GM21526 (cell line): ENCODE results near the gene XKR8.
"Not testable (repeated sequence)": the region's sequence is repeated elsewhere in the genome, so short reads cannot be mapped to it uniquely, and the experiment has no call there.

ENCODE experiments used
- ATAC-seq: cut with Tn5 transposase; IDR thresholded peaks from one replicate; pipeline ENCODE4 v1.9.1; 2021; ENCODE audit warnings: moderate library complexity; ENCODE audit not compliant: unreplicated experiment, low FRiP score

The XKR8 gene

DNA sequence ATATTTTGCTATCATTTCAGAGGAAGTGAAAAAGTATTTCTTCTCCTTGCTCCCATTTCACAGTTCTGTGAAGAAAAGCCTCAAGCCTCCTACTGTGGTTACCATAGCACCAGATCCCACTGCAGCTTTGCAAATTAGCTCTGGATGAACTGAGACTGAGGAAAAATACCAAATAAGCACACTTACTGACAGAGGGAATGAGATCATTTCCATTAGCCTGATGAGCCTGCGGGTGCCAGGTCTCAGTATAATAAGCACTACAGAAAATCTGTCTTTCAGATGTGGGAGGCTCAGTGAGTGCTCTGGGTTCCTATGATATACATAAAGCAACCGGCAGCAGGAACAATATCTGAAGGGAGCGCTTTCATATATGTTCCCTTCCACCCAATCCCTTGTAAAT, 21.4 kb downstream of the XKR8 start:
- ATAC-seq: no peak

DNA sequence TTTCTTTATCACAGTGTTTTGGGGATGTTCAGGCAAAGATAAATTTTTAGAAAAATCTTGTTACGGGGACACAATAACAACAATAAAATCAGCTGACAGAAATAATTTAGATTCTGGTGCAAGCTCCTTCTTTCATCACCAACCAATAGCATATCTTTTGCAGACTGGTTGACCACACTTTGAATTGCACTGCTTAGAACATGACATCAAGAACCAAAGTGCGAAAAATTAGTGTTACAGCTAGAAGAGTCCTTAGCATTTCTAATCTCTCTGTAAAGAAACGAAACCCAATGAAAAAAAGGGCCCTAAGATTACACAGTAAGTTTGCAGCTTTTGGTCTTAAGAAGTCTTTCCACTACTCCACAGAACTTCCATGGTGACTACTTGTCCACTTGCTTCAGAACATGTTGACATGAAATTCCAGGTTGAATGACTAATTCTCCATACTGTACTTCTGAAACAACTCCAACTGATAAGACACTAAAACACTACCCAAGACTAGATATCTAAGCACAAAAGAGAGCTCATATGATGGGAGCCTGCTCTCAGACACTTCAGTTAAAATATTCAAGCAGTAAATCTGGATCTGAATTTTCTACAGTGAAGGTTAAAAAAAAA, 31.3 kb downstream of the XKR8 start:
- ATAC-seq: no peak

DNA sequence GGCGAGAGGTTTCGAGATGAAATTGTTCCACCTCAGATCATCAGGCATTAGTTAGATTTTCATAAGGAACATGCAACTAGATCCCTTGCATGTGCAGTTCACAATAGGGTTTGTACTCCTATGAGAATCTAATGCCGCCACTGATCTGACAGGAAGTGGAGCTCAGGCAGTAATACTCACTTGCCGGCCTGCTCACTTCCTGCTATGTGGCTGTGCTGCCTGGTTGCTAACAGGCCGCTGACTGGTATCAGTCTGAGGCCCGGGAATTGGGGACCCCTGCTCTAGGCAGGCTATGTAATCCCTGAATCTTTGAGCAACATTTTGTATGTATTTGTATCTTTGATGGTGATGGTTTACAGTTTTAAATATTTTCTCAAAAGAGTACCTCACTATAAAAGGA, 32.5 kb downstream of the XKR8 start:
- no peak for ATAC-seq

DNA sequence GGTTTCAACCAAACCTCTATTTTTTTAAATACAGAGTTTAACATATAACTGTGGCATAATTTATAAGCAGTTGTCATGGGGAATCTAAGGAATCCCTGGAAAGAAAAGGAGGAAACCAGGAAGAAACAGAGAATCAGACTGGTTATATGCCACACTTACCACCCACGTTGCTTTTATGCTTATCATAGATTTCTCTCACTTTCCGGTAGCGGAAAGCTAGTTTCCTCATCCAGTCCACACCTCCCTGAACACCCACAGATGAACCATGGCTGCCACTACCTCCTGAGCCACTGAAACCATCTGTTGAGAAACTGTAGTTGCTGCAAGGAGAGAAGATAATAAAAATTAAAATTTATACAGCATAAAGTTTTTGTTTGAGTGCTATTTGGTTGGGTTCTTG, 33.5 kb downstream of the XKR8 start:
- ATAC-seq: no peak

DNA sequence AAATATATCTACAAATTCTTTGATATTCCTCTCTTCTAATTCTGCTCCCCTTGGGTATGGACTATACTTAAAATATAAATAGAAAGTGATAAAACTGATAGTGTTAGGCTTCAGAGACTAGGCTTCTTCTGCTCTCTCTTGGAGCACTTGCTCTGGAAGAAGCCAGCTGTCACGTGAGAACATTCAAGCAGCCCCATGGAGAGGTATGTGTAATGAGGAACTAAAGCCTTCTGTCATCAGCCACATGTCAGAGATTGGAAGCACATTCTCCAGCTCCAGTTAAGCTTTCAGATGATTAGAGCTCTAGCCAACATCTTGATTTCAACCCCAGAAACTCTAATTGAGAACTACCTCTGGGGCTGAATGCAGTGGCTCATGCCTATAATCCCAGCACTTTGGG, 34.3 kb downstream of the XKR8 start:
- ATAC-seq: no peak

DNA sequence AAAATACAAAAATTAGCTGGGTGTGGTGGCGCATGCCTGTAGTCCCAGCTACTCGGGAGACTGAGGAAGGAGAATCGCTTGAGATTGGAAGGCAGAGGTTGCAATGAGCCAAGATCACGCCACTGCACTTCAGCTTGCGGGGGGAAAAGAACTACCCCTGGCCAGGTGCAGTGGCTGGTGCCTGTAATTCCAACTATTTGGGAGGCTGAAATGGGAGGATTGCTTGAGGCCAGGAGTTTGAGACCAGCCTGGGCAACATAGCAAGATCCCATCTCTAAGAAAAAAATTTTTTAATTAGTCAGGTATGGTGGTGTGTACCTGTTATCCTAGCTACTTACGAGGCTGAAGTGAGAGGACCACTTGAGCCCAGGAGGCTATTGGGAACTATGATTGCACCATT, 34.8 kb downstream of the XKR8 start:
- not testable (repeated sequence) for ATAC-seq

DNA sequence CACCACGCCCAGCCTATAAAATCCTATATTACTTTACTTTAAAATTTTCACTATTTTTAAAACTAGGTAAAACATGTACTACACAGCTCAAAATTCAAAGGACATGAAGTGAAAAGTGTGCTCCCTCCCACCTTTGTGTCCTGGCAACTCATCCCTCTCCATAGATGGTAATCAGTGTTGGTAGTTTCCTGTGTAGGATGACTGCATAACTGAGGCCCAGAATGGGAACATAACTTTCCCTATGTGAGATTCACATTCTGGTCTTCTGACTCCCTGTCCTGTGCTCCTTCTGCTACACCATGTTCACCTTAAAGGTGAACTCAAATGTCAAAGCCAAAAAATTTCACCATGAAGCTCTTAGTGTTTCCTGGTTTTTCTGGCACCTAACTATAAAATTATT, 39.3 kb downstream of the XKR8 start:
- no peak for ATAC-seq

DNA sequence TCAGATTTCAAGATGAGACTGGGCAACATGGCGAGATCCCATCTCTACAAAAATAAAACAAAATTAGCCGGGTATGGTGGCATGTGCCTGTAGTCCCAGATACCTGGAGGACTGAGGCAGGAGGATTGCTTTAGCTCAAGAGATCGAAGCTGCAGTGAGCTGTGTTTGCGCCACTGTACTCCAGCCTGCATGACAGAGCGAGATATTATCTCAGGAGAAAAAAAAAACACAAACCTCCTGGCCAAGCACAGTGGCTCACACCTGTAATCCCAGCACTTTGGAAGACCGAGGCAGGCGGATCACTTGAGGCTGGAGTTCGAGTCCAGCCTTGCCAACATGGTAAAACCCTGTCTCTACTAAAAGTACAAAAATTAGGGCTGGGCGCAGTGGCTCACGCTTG, 42.8 kb downstream of the XKR8 start:
- ATAC-seq: no peak

DNA sequence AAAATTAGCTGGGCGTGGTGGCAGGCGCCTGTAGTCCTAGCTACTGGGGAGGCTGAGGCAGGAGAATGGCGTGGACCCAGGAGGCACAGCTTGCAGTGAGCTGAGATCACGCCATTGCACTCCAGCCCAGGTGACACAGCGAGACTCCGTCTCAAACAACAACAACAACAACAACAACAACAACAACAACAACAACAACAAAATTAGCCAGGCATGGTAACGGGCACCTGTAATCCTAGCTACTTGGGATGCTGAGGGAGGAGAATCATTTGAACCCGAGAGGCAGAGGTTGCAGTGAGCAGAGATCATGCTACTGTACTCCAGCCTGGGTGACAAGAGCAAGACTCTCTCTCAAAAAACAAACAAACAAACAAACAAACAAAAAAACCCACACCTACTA, 43.3 kb downstream of the XKR8 start:
- ATAC-seq: not testable (repeated sequence)

DNA sequence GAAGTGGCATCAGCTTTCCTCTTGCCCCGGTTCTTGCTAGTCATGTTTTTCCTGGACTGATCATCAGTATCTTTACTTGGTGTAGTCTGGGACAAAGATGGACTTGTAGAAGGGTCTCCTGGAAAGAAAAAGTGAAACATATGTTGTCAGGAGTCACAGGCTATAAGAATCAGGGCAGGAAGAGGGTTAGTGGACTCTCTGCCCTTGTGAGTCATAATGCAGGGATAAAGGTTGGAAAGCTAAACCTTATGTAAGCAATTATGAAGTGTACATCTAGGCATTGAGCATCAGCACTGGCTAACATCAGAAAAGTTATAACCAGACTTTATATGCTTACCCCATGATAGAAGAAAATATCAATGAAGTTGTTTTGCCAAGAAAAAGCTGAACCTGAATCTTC, 51.2 kb downstream of the XKR8 start:
- ATAC-seq: no peak
